ENCODE results near the gene BCCIP. TPM values are rescaled to one million over a fixed set of nuclear protein-coding genes. Genes with fewer than 3 reads are reported as not detected.

The BCCIP gene
- total and polyA plus RNA-seq, 8 donors, result 39.4 to 86.2 (median 77.5) TPM

- Histone ChIP-seq H3K27me3 (no peaks in the 10 kb centered on the region), H3K4me3 (no peak overlapping the region), H3K9me3 (no peaks in the 10 kb centered on the region), H3K27ac (no peak overlapping the region), H3K4me1 (no peaks in the 10 kb centered on the region), H3K36me3 (peaks cover 0 to 77% of the 10 kb centered on the region in 2 donors)
- intact Hi-C loops (cut with DNase I), result no loop called here
- no peak for TF ChIP-seq CTCF (IDR thresholded peaks at IDR 0.05)
- no peak for ATAC-seq
- no peak for DNase-seq
Measured at GRCh38 chr10:125840406-125840805, 17.1 kb downstream of the BCCIP start.

GRCh38 chr10:125840955-125841354, 17.6 kb downstream of the BCCIP start:
- no peak overlapping the region for H3K27ac ChIP-seq
- intact Hi-C loops (cut with DNase I), result no loop called here
- H3K36me3 ChIP-seq, result peaks cover 0 to 76% of the 10 kb centered on the region in 2 donors
- TF ChIP-seq CTCF (IDR thresholded peaks at IDR 0.05), result no peak
- H3K4me1 ChIP-seq, result no peaks in the 10 kb centered on the region
- no peaks in the 10 kb centered on the region for H3K9me3 ChIP-seq
- DNase-seq (no peak), ATAC-seq (no peak)
- no peak overlapping the region for H3K4me3 ChIP-seq
- no peaks in the 10 kb centered on the region for H3K27me3 ChIP-seq

- H3K4me1 ChIP-seq, result no peaks in the 10 kb centered on the region
- H3K36me3 ChIP-seq, result peaks cover 0 to 67% of the 10 kb centered on the region in 2 donors
- no peak for ATAC-seq
- no peak for TF ChIP-seq CTCF (IDR thresholded peaks at IDR 0.05)
- DNase-seq, result no peak
- no peak overlapping the region for H3K27ac ChIP-seq
- intact Hi-C loops (cut with DNase I), result no loop called here
- H3K9me3 ChIP-seq, result no peaks in the 10 kb centered on the region
- H3K27me3 ChIP-seq, result no peaks in the 10 kb centered on the region
- no peak overlapping the region for H3K4me3 ChIP-seq
Measured at GRCh38 chr10:125843603-125844329, 20.4 kb downstream of the BCCIP start.

- no peaks in the 10 kb centered on the region for H3K4me1 ChIP-seq
- H3K9me3 ChIP-seq, result no peaks in the 10 kb centered on the region
- H3K4me3 ChIP-seq, result no peak overlapping the region
- H3K27me3 ChIP-seq, result no peaks in the 10 kb centered on the region
- no peak overlapping the region for H3K27ac ChIP-seq
- intact Hi-C loops (cut with DNase I), result no loop called here
- TF ChIP-seq CTCF (IDR thresholded peaks at IDR 0.05), result no peak
- ATAC-seq (no peak), DNase-seq (no peak)
- H3K36me3 ChIP-seq, result peaks cover 0 to 67% of the 10 kb centered on the region in 2 donors
Measured at GRCh38 chr10:125844751-125845221, 21.4 kb downstream of the BCCIP start.

GRCh38 chr10:125845617-125846016, 22.3 kb downstream of the BCCIP start:
- Histone ChIP-seq H3K27me3 (no peaks in the 10 kb centered on the region), H3K4me1 (no peaks in the 10 kb centered on the region), H3K27ac (no peak overlapping the region), H3K9me3 (no peaks in the 10 kb centered on the region), H3K4me3 (no peak overlapping the region), H3K36me3 (peaks cover 0 to 67% of the 10 kb centered on the region in 2 donors)
- DNase-seq (peak in 1 of 4 donors; percentile 71), ATAC-seq (no peak)
- TF ChIP-seq CTCF (IDR thresholded peaks at IDR 0.05), result no peak
- intact Hi-C loops (cut with DNase I), result no loop called here

Measured in left lung (tissue), 10 donors.